RWPE2 (cell line): ENCODE measurements around the gene MN1.

Source experiments
- ATAC-seq: fragments of 200-7000 bp; cut with Tn5 transposase; 3 replicates; pipeline ENCODE4 v1.9.1; 2021; ENCODE audit warnings: low read depth
- DNase-seq: peaks from one replicate; pipeline ENCODE4 v3.0.0-alpha.2; 2020; ENCODE audit warnings: low spot score
- H3K27ac ChIP-seq: fragments of 450-650 bp; 2 replicates; pipeline ENCODE4 v1.5.1; 2017; ENCODE audit warnings: mild to moderate bottlenecking; ENCODE audit not compliant: poor library complexity, severe bottlenecking
- H3K27me3 ChIP-seq: fragments of 250-450 bp; sonication (Bioruptor Pico); 2 replicates; pipeline ENCODE4 v1.5.1; 2021; ENCODE audit warnings: mild to moderate bottlenecking, moderate library complexity; ENCODE audit not compliant: insufficient read depth, poor library complexity, severe bottlenecking
- H3K36me3 ChIP-seq: fragments of 250-450 bp; sonication (Bioruptor Pico); 2 replicates; pipeline ENCODE4 v1.5.1; 2020; ENCODE audit warnings: low read depth, mild to moderate bottlenecking, moderate library complexity
- H3K4me1 ChIP-seq: fragments of 250-450 bp; sonication (Bioruptor Pico); 2 replicates; pipeline ENCODE4 v1.5.1; 2021; ENCODE audit warnings: mild to moderate bottlenecking, moderate library complexity; ENCODE audit not compliant: insufficient read depth, poor library complexity, severe bottlenecking
- H3K4me3 ChIP-seq: fragments of 250-450 bp; sonication (Bioruptor Pico); 2 replicates; pipeline ENCODE4 v1.5.1; 2021; ENCODE audit warnings: mild to moderate bottlenecking, moderate library complexity; ENCODE audit not compliant: severe bottlenecking
- H3K9me3 ChIP-seq: fragments of 250-450 bp; sonication (Bioruptor Pico); 2 replicates; pipeline ENCODE4 v1.5.1; 2021; ENCODE audit warnings: mild to moderate bottlenecking, moderate library complexity; ENCODE audit not compliant: severe bottlenecking
- CTCF ChIP-seq: fragments of 450-650 bp; IDR thresholded peaks from one replicate; pipeline ENCODE4 v1.5.1; 2017; ENCODE audit warnings: mild to moderate bottlenecking, moderate library complexity; ENCODE audit not compliant: poor library complexity, severe bottlenecking

The MN1 gene

GRCh38 chr22:27809700-27810608 lies 8.4 kb upstream of the MN1 start:
- H3K4me3 ChIP-seq: no peak overlapping the region
- TF ChIP-seq CTCF: no peak
- H3K36me3 ChIP-seq: no peaks in the 10 kb centered on the region
- ATAC-seq (no peak), DNase-seq (no peak)
- H3K27ac ChIP-seq: no peak overlapping the region
- H3K27me3 ChIP-seq: no peaks in the 10 kb centered on the region
- no peaks in the 10 kb centered on the region for H3K9me3 ChIP-seq
- H3K4me1 ChIP-seq: no peaks in the 10 kb centered on the region

GRCh38 chr22:27809226-27809603 lies 7.7 kb upstream of the MN1 start:
- no peaks in the 10 kb centered on the region for H3K9me3 ChIP-seq
- H3K27me3 ChIP-seq: no peaks in the 10 kb centered on the region
- no peaks in the 10 kb centered on the region for H3K4me1 ChIP-seq
- no peak for TF ChIP-seq CTCF
- H3K27ac ChIP-seq: no peak overlapping the region
- ATAC-seq (no peak), DNase-seq (no peak)
- H3K4me3 ChIP-seq: no peak overlapping the region
- H3K36me3 ChIP-seq: no peaks in the 10 kb centered on the region

GRCh38 chr22:27808451-27809225 lies 7.1 kb upstream of the MN1 start:
- ATAC-seq: no peak
- H3K27me3 ChIP-seq: no peaks in the 10 kb centered on the region
- no peak overlapping the region for H3K4me3 ChIP-seq

GRCh38 chr22:27805841-27806240 lies 4.3 kb upstream of the MN1 start:
- no peaks in the 10 kb centered on the region for H3K27me3 ChIP-seq
- DNase-seq: no peak
- no peak overlapping the region for H3K4me3 ChIP-seq
- H3K36me3 ChIP-seq: no peaks in the 10 kb centered on the region
- ATAC-seq: no peak
- no peak overlapping the region for H3K27ac ChIP-seq
- no peaks in the 10 kb centered on the region for H3K4me1 ChIP-seq
- TF ChIP-seq CTCF: no peak
- H3K9me3 ChIP-seq: no peaks in the 10 kb centered on the region

More at GRCh38 chr22:27808451-27809225, 7.1 kb upstream of the MN1 start:
- DNase-seq: no peak
- H3K9me3 ChIP-seq: no peaks in the 10 kb centered on the region
- TF ChIP-seq CTCF: no peak
- H3K4me1 ChIP-seq: no peaks in the 10 kb centered on the region
- no peaks in the 10 kb centered on the region for H3K36me3 ChIP-seq
- no peak overlapping the region for H3K27ac ChIP-seq
